ENCODE data around the gene HABP2.

GRCh38 chr10:113557903-113558321, 5.1 kb downstream of the HABP2 start:
- TF ChIP-seq CTCF (IDR thresholded peaks at IDR 0.05), result no peak
- no peak for TF ChIP-seq RCOR1 (IDR thresholded peaks at IDR 0.05; ENCODE audit: low read length)
- TF ChIP-seq RFX5 (IDR thresholded peaks at IDR 0.05; ENCODE audit: low read length), result no peak

Measured in SK-N-SH (cell line).